GM12892 (cell line): ENCODE data around the gene PGAM2.

ENCODE experiments used
- POLR2A ChIP-seq: IDR thresholded peaks from 2 replicates; pipeline ENCODE4 v1.6.1; 2011; ENCODE audit warnings: low read depth, low read length, control low read depth
- POLR2AphosphoS5 ChIP-seq: IDR thresholded peaks from 2 replicates; pipeline ENCODE4 v1.6.1; 2011; ENCODE audit warnings: low read depth, low read length, control low read depth
- TAF1 ChIP-seq: IDR thresholded peaks from 2 replicates; pipeline ENCODE4 v1.6.1; 2011; ENCODE audit warnings: low read depth, mild to moderate bottlenecking, control low read depth, low read length, borderline replicate concordance

DNA sequence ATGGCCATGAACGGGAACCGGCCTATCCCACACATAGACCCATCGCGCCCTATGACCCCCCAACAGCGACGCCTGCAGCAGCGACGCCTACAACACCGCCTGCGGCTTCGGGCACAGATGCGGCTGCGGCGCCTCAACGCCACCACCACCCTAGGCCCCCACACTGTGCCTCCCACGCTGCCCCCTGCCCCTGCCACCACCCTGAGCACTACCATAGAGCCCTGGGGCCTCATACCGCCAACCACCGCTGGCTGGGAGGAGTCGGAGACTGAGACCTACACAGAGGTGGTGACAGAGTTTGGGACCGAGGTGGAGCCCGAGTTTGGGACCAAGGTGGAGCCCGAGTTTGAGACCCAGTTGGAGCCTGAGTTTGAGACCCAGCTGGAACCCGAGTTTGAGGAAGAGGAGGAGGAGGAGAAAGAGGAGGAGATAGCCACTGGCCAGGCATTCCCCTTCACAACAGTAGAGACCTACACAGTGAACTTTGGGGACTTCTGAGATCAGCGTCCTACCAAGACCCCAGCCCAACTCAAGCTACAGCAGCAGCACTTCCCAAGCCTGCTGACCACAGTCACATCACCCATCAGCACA, 48.5 kb upstream of the PGAM2 start:
- TF ChIP-seq POLR2AphosphoS5 (no peak), POLR2A (no peak), TAF1 (no peak)
